ENCODE data around the gene ODF2. TPM values are rescaled to one million over a fixed set of nuclear protein-coding genes. Genes with fewer than 3 reads are reported as not detected.

Gene ODF2
- total and polyA plus RNA-seq, 2 donors (not counting 3 experiments of a cell fraction or from before 2014, with no cell fraction given), result 16.7 to 49.5 TPM

GRCh38 chr9:128434340-128434739, 21.5 kb upstream of the ODF2 start:
- dilution Hi-C loops (cut with MboI; ENCODE audit: extremely low pct_ligation_motif_present, low sequenced_read_pairs), result no loop called here
- Histone ChIP-seq H3K27ac (ENCODE audit: insufficient read depth, low read depth, low read length) (no peak overlapping the region), H4K20me1 (replicated peaks; ENCODE audit: control insufficient read depth, extremely low read depth, insufficient read depth, low read length) (no peaks in the 10 kb centered on the region), H3K4me2 (ENCODE audit: insufficient read depth, low read length) (no peak overlapping the region), H3K4me1 (ENCODE audit: control insufficient read depth, extremely low read depth, insufficient read depth, low read length) (peaks cover 4% of the 10 kb centered on the region), H3K79me2 (ENCODE audit: control insufficient read depth, insufficient read depth, low read length) (no peaks in the 10 kb centered on the region), H2AFZ (ENCODE audit: low read depth, low read length) (no peak overlapping the region), H3K9ac (replicated peaks; ENCODE audit: extremely low read depth, insufficient read depth, low read length) (no peak overlapping the region), H3K9me3 (replicated peaks; ENCODE audit: control insufficient read depth, insufficient read depth, low read length) (no peaks in the 10 kb centered on the region), H3K27me3 (ENCODE audit: control insufficient read depth in 2 of 2, insufficient read depth in 2 of 2, low read length in 2 of 2) (no peaks in the 10 kb centered on the region), H3K4me3 (replicated peaks in 1 of 3; ENCODE audit: insufficient read depth in 1 of 3, low read depth in 1 of 3, low read length in 3 of 3) (no peak overlapping the region), H3K9me1 (replicated peaks; ENCODE audit: control insufficient read depth, extremely low read depth, insufficient read depth, low read length) (no peaks in the 10 kb centered on the region), H3K36me3 (ENCODE audit: control insufficient read depth in 2 of 2, extremely low read depth in 1 of 2, insufficient read depth in 2 of 2, low read length in 2 of 2) (peaks cover 0 to 2% of the 10 kb centered on the region in 2 experiments)
- ChIA-PET POLR2A (no interaction called here), CTCF (no interaction called here)
- FAIRE-seq, result no peak
- intact Hi-C loops (cut with micrococcal nuclease), result no loop called here
- no TSS peak for BruUV-seq (replicated peaks)
- TF ChIP-seq CTCF (IDR thresholded peaks at IDR 0.05; ENCODE audit: extremely low read depth in 1 of 2, insufficient read depth in 1 of 2, low read depth in 1 of 2, low read length in 2 of 2), result no peak
- no peak for TF ChIP-seq FOS (IDR thresholded peaks at IDR 0.05; ENCODE audit: borderline replicate concordance, insufficient read depth, low read length)
- no peak for TF ChIP-seq POLR2A (IDR thresholded peaks at IDR 0.05; ENCODE audit: low read depth, low read length)
- no peak for TF ChIP-seq GATA2 (IDR thresholded peaks at IDR 0.05; ENCODE audit: insufficient read depth, insufficient read length, low read depth, low read length)
- TF ChIP-seq POLR2AphosphoS5 (IDR thresholded peaks at IDR 0.05; ENCODE audit: insufficient read depth, low read depth, low read length), result no peak
- no peak for TF ChIP-seq MYC (IDR thresholded peaks at IDR 0.05; ENCODE audit: low read depth, low read length)
- no peak for DNase-seq (ENCODE audit: low read depth, low spot score)

- no peak overlapping the region for H2AFZ ChIP-seq (ENCODE audit: low read depth, low read length)
- peaks cover 2% of the 10 kb centered on the region for H3K4me1 ChIP-seq (ENCODE audit: control insufficient read depth, extremely low read depth, insufficient read depth, low read length)
- H3K27ac ChIP-seq (ENCODE audit: insufficient read depth, low read depth, low read length), result no peak overlapping the region
- no peak overlapping the region for H3K4me2 ChIP-seq (ENCODE audit: insufficient read depth, low read length)
- dilution Hi-C loops (cut with MboI; ENCODE audit: extremely low pct_ligation_motif_present, low sequenced_read_pairs), result no loop called here
- H3K4me3 ChIP-seq (replicated peaks in 1 of 3; ENCODE audit: insufficient read depth in 1 of 3, low read depth in 1 of 3, low read length in 3 of 3), result no peak overlapping the region
- intact Hi-C loops (cut with micrococcal nuclease), result loop anchor here (5.0 kb wide), 1 partner anchor 117 kb away; the partner anchor contains the start of gene SPTAN1
- TF ChIP-seq MYC (IDR thresholded peaks at IDR 0.05; ENCODE audit: low read depth, low read length) (no peak), MAX (IDR thresholded peaks at IDR 0.05; ENCODE audit: insufficient read depth, insufficient read length) (no peak), JUN (IDR thresholded peaks at IDR 0.05; ENCODE audit: borderline replicate concordance, insufficient read depth, insufficient read length, low read depth) (no peak), EZH2 (IDR thresholded peaks at IDR 0.05; ENCODE audit: borderline replicate concordance, low read depth, low read length, severe bottlenecking) (no peak)
- FAIRE-seq (no peak), DNase-seq (ENCODE audit: low read depth, low spot score) (no peak)
- H3K9me1 ChIP-seq (replicated peaks; ENCODE audit: control insufficient read depth, extremely low read depth, insufficient read depth, low read length), result no peaks in the 10 kb centered on the region
- CTCF ChIA-PET, result no interaction called here
- no TSS peak for BruUV-seq (replicated peaks)
- H3K9ac ChIP-seq (replicated peaks; ENCODE audit: extremely low read depth, insufficient read depth, low read length), result no peak overlapping the region
- H3K27me3 ChIP-seq (ENCODE audit: control insufficient read depth in 2 of 2, insufficient read depth in 2 of 2, low read length in 2 of 2), result no peaks in the 10 kb centered on the region
- H4K20me1 ChIP-seq (replicated peaks; ENCODE audit: control insufficient read depth, extremely low read depth, insufficient read depth, low read length), result no peaks in the 10 kb centered on the region
- H3K36me3 ChIP-seq (ENCODE audit: control insufficient read depth in 2 of 2, extremely low read depth in 1 of 2, insufficient read depth in 2 of 2, low read length in 2 of 2), result peaks cover 0 to 2% of the 10 kb centered on the region in 2 experiments
- H3K9me3 ChIP-seq (replicated peaks; ENCODE audit: control insufficient read depth, insufficient read depth, low read length), result no peaks in the 10 kb centered on the region
- no peaks in the 10 kb centered on the region for H3K79me2 ChIP-seq (ENCODE audit: control insufficient read depth, insufficient read depth, low read length)
- POLR2A ChIA-PET, result no interaction called here
Measured at GRCh38 chr9:128435611-128436010, 20.2 kb upstream of the ODF2 start.
